HS-27A (cell line): ENCODE data around the gene NOS1.
"Not testable (repeated sequence)": the region's sequence is repeated elsewhere in the genome, so short reads cannot be mapped to it uniquely, and the experiment has no call there.

Experiments used
- DNase-seq: peaks from one replicate; pipeline ENCODE4 v3.0.0-alpha.2; 2012; ENCODE audit warnings: low read depth, missing footprints

NOS1 gene

GRCh38 chr12:117361347-117361751 lies at the start of gene NOS1:
NOS1 (minus strand) TSS chr12:117361626; CDS start chr12:117331069, 30,557 bp downstream.
- no peak for DNase-seq

- no peak for DNase-seq
Observed at GRCh38 chr12:117409286-117409685, 47.9 kb upstream of the NOS1 start.

- DNase-seq, result no peak
Observed at GRCh38 chr12:117408161-117408791, 46.9 kb upstream of the NOS1 start.

- DNase-seq, result no peak
Observed at GRCh38 chr12:117404940-117405339, 43.5 kb upstream of the NOS1 start.

GRCh38 chr12:117404203-117404853 lies 42.9 kb upstream of the NOS1 start:
- no peak for DNase-seq

- DNase-seq, result no peak
Observed at GRCh38 chr12:117403586-117404139, 42.2 kb upstream of the NOS1 start.

- DNase-seq, result no peak
Observed at GRCh38 chr12:117402363-117402762, 40.9 kb upstream of the NOS1 start.

GRCh38 chr12:117400912-117401311 lies 39.5 kb upstream of the NOS1 start:
- DNase-seq, result no peak

GRCh38 chr12:117398482-117398881 lies 37.1 kb upstream of the NOS1 start:
- not testable (repeated sequence) for DNase-seq

GRCh38 chr12:117395766-117396165 lies 34.3 kb upstream of the NOS1 start:
- no peak for DNase-seq

- DNase-seq, result no peak
Observed at GRCh38 chr12:117394491-117394890, 33.1 kb upstream of the NOS1 start.

GRCh38 chr12:117393656-117394055 lies 32.2 kb upstream of the NOS1 start:
- no peak for DNase-seq

- DNase-seq, result no peak
Observed at GRCh38 chr12:117390866-117391265, 29.4 kb upstream of the NOS1 start.

GRCh38 chr12:117388951-117389446 lies 27.6 kb upstream of the NOS1 start:
- no peak for DNase-seq

GRCh38 chr12:117387832-117388231 lies 26.4 kb upstream of the NOS1 start:
- DNase-seq, result no peak

GRCh38 chr12:117384735-117385134 lies 23.3 kb upstream of the NOS1 start:
- no peak for DNase-seq

- no peak for DNase-seq
Observed at GRCh38 chr12:117380083-117380482, 18.7 kb upstream of the NOS1 start.

- DNase-seq, result no peak
Observed at GRCh38 chr12:117377758-117378157, 16.3 kb upstream of the NOS1 start.

GRCh38 chr12:117370588-117370987 lies 9.2 kb upstream of the NOS1 start:
- no peak for DNase-seq

GRCh38 chr12:117370000-117370399 lies 8.6 kb upstream of the NOS1 start:
- DNase-seq, result not testable (repeated sequence)

- DNase-seq, result peak; percentile 11
Observed at GRCh38 chr12:117367006-117367638, 5.7 kb upstream of the NOS1 start.

- no peak for DNase-seq
Observed at GRCh38 chr12:117365049-117365616, 3.7 kb upstream of the NOS1 start.
